ENCODE data around the gene SERTM2.

The SERTM2 gene

DNA sequence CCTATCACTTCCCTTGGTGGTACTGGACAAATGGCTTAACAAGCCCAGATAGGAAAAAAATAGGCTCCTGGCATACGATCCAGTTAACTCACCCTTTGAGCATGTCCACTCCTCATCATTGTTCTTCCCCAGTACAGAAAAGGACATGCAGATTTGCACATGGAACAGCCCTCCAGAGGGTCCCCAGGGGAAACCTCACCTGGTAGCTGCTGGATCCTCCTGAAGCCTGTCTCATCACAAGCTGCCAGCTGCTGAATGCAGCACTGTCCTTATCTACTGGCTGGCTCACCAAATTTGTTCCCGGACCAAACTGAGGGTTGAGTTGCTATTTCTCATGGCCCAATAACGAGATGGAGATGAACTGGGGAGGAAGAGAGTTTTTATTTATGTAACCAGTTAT, 49.4 kb downstream of the SERTM2 start:
- no peak for DNase-seq

DNA sequence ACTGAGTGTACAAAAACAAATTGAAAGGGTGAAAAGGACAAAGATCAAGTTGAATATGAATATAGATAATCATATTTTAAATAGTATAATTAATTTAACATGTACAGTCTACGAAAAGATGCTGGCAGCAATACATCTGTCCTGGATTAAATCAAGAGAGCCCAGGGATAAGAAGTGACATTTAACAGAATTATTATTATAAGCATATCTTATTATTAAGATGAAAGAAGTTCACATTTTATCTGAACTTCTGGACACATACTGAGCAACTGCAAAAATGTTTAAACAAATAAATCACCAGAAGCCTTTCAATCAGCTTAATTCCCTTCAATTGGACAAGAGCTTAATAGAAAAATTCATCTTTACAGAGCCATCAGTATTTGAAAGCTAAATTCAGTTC, 50.4 kb downstream of the SERTM2 start:
- no peak for DNase-seq

DNA sequence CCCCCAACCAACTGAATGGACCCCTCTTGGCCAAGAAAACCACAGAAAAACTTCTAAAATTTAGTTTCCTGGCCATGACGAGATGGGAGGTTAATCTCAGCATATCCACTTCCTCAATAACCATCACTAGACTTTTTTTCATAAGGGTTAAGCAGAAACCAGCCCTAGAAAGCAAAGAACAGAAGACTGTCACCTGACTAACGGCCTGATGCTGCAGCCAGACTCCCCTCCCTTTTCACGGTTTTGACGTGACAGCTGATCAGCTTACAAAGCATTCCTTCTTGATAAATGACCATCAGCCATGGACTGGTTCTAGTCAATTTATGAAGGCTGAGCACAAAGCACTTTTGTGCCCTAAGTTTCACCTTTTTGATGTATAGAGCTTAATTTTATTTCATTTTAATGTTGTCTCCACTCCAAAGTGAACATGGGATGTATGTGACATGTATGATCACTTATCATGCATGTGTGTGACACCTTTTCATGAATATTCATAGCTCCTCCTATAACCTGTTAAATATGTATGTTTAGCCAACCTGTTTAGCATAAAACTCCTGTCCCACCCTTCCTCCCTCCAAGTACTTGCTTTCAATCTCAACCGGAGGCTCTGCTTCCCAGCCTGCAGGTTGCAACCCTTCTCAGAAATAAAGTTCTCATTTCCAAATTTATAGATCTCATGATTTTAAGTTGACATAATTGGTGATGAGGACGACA, 56.3 kb downstream of the SERTM2 start:
- DNase-seq = no peak

DNA sequence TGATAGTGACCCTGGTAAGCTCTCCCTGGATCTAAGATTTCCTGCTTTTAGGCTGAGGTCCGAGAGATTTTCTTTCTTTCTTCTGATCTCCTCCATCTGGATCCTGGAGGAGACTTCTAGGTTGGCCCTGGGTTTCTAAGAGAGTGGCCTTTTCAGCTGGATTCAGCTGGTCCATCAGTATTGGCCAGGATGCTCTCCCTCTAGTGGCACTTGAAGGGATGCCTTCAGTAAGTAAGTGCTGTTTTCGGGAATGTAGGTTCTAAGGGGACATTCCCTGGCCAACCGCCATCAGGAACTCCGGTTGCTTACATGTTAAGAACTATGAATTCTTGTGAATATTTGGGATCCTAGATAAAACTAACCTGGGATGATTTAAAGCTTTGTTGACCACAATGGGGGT, 56.9 kb downstream of the SERTM2 start:
- DNase-seq = no peak

DNA sequence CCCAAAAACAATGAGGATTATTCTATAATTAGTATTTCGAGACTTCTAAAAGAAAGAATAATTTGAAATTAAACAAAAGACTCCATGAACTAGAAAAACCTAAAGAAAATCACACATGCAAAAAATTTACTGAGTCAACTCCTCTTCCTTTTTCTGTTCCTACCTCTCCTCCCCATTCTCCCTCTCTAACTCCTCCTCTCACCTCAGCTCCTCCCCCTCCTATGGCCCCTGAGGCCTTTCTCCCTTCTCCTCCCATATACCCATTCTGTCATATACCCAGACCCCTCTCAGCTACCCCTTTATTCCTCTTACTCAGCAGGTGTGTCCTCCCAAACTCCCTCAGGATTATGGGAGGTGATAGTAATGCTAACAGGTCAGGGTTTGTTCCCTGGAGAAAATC, 57.4 kb downstream of the SERTM2 start:
- no peak for DNase-seq
